CD4-positive, alpha-beta T cell treated with Interleukin-2 at 100 ng/mL for 4 hours (primary cell): Measurements from ENCODE around the gene HAPSTR1.

Experiments
- DNase-seq: peaks from one replicate; pipeline ENCODE4 v3.0.0-alpha.2; 2020; ENCODE audit warnings: low spot score

The HAPSTR1 gene

GRCh38 chr16:9096416-9096952 lies 5.0 kb downstream of the HAPSTR1 start:
- DNase-seq = no peak

- no peak for DNase-seq
Observed at GRCh38 chr16:9097266-9098219, 6.1 kb downstream of the HAPSTR1 start.

- no peak for DNase-seq
Observed at GRCh38 chr16:9098377-9099090, 7.1 kb downstream of the HAPSTR1 start.

GRCh38 chr16:9099131-9099625 lies 7.7 kb downstream of the HAPSTR1 start:
- no peak for DNase-seq

GRCh38 chr16:9102379-9102778 lies 10.9 kb downstream of the HAPSTR1 start:
- DNase-seq = no peak

- DNase-seq = peak; percentile 34
Observed at GRCh38 chr16:9102943-9103342, 11.5 kb downstream of the HAPSTR1 start.

GRCh38 chr16:9103546-9103945 lies 12.1 kb downstream of the HAPSTR1 start:
- DNase-seq = no peak

GRCh38 chr16:9105189-9105588 lies 13.7 kb downstream of the HAPSTR1 start:
- DNase-seq = no peak

- no peak for DNase-seq
Observed at GRCh38 chr16:9107025-9107970, 15.9 kb downstream of the HAPSTR1 start.

- DNase-seq = no peak
Observed at GRCh38 chr16:9109255-9109654, 17.8 kb downstream of the HAPSTR1 start.

- no peak for DNase-seq
Observed at GRCh38 chr16:9112166-9112843, 20.9 kb downstream of the HAPSTR1 start.

- no peak for DNase-seq
Observed at GRCh38 chr16:9112844-9113186, 21.4 kb downstream of the HAPSTR1 start.

- no peak for DNase-seq
Observed at GRCh38 chr16:9113707-9114106, 22.3 kb downstream of the HAPSTR1 start.

GRCh38 chr16:9114112-9114511 lies 22.7 kb downstream of the HAPSTR1 start:
- no peak for DNase-seq

GRCh38 chr16:9114842-9115241 lies 23.4 kb downstream of the HAPSTR1 start:
- no peak for DNase-seq

- DNase-seq = no peak
Observed at GRCh38 chr16:9115277-9115676, 23.8 kb downstream of the HAPSTR1 start.

- DNase-seq = no peak
Observed at GRCh38 chr16:9116141-9116540, 24.7 kb downstream of the HAPSTR1 start.

GRCh38 chr16:9118170-9118569 lies 26.7 kb downstream of the HAPSTR1 start:
- DNase-seq = no peak

- no peak for DNase-seq
Observed at GRCh38 chr16:9119795-9120194, 28.4 kb downstream of the HAPSTR1 start.

- DNase-seq = no peak
Observed at GRCh38 chr16:9122342-9122741, 30.9 kb downstream of the HAPSTR1 start.

- no peak for DNase-seq
Observed at GRCh38 chr16:9122969-9123368, 31.5 kb downstream of the HAPSTR1 start.
